ENCODE data around the gene ACTA2. TPM values are rescaled to one million over a fixed set of nuclear protein-coding genes. Genes with fewer than 3 reads are reported as not detected.
"Not testable (repeated sequence)": the region's sequence is repeated elsewhere in the genome, so short reads cannot be mapped to it uniquely, and the experiment has no call there.

ACTA2 gene
- total RNA-seq, 2 donors from 2014 or later, result 14.6 to 29.6 TPM

DNA sequence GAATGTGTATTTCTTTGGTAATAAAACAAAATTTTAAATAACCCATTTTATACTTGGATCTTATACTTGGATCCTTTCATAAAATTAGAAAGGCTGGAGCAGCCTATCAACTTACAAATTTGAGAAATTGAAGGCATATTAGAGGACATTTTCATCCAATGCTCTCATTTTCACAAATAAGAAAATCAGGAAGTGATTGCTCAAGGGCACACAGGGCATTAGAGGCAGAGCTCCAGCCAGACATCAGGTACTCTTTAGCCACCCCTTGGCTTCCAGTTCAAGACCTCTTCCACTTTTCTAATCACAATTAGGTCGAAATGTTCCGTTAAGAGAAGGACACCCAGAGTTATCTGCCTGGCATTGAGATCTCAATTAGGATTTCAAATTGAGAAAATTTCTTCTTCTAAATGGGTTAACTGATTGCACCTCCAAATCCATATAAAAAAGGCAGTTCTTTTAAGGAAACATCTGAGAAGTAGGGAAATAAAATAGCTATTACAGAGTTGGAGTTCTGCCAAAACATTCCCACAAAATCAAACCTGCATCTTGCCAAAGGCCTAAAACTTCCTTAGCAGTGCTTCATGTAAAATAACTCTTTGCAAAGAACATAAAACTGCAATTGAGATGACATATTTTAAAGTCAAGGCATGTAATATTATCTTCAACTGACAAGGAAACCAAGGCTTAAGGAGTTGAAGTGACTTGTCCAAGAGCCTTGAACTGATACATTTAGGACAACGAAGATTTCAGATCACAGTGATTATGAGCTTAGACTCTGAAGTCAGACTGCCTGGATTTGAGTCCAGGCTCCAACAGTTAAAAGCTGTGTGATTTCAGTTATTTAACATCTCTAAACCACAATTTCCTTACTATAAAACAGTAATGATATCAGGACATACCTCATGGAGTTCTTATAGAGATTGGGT lies 2.4 kb downstream of the ACTA2 start:
- H3K9me3 Mint-ChIP-seq, result no peaks in the 10 kb centered on the region
- H3K27ac Mint-ChIP-seq, result no peak overlapping the region
- H3K4me3 Mint-ChIP-seq, result no peak overlapping the region
- no peaks in the 10 kb centered on the region for H3K4me1 Mint-ChIP-seq
- ATAC-seq (replicated peaks), result no peak
- H3K27me3 Mint-ChIP-seq, result no peaks in the 10 kb centered on the region
- H3K36me3 Mint-ChIP-seq (ENCODE audit: low read depth), result peaks cover 10% of the 10 kb centered on the region

- no peaks in the 10 kb centered on the region for H3K27me3 Mint-ChIP-seq
- no peaks in the 10 kb centered on the region for H3K4me1 Mint-ChIP-seq
- peaks cover 10% of the 10 kb centered on the region for H3K36me3 Mint-ChIP-seq (ENCODE audit: low read depth)
- ATAC-seq (replicated peaks), result no peak
- H3K9me3 Mint-ChIP-seq, result no peaks in the 10 kb centered on the region
- H3K4me3 Mint-ChIP-seq, result no peak overlapping the region
- H3K27ac Mint-ChIP-seq, result no peak overlapping the region
Measured at GRCh38 chr10:88949051-88949450, 3.5 kb downstream of the ACTA2 start.

DNA sequence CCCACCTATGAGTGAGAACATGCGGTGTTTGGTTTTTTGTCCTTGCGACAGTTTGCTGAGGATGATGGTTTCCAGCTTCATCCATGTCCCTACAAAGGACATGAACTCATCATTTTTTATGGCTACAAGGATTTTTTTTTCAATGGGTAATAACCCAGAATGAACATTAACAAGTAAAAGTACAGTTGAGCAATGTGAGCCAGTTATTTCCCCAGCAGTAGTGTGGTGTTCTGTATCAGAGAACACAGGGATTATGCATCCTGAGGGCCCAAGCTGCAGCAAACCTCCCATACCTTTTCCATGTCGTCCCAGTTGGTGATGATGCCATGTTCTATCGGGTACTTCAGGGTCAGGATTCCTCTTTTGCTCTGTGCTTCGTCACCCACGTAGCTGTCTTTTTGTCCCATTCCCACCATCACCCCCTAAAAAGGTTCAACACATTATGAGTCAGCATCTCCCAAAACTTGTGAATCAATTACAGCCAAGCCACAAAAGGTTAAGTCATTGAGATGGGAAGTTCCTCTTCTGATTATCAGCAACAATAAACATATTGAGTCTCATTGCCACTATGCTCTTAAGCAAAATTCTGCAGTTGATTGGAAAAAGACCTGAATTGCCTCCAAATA lies 5.5 kb downstream of the ACTA2 start:
- Mint-ChIP-seq H3K4me1 (no peaks in the 10 kb centered on the region), H3K27me3 (no peaks in the 10 kb centered on the region), H3K9me3 (no peaks in the 10 kb centered on the region), H3K36me3 (ENCODE audit: low read depth) (peaks cover 10% of the 10 kb centered on the region), H3K4me3 (no peak overlapping the region), H3K27ac (no peak overlapping the region)
- no peak for ATAC-seq (replicated peaks)

DNA sequence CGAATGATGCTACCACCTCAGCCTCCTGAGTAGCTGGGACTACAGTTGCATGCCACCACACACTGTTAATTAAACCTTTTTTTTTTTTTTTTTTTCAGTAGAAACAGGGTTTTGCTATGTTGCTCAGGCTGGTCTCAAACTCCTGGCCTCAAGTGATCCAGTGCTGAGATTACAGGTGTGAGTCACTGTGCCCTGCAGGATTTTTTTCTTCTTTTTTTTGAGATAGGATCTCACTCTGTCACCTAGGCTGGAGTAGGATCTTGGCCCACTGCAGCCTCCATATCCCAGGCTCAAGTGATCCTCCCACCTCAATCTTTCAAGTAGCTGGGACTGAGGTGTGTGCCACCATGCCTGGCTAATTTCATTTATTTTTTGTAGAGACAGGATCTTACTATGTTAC lies 6.4 kb downstream of the ACTA2 start:
- no peak for ATAC-seq (replicated peaks)
- no peaks in the 10 kb centered on the region for H3K4me1 Mint-ChIP-seq
- H3K4me3 Mint-ChIP-seq, result no peak overlapping the region
- H3K9me3 Mint-ChIP-seq, result no peaks in the 10 kb centered on the region
- no peaks in the 10 kb centered on the region for H3K27me3 Mint-ChIP-seq
- no peak overlapping the region for H3K27ac Mint-ChIP-seq
- peaks cover 5% of the 10 kb centered on the region for H3K36me3 Mint-ChIP-seq (ENCODE audit: low read depth)

DNA sequence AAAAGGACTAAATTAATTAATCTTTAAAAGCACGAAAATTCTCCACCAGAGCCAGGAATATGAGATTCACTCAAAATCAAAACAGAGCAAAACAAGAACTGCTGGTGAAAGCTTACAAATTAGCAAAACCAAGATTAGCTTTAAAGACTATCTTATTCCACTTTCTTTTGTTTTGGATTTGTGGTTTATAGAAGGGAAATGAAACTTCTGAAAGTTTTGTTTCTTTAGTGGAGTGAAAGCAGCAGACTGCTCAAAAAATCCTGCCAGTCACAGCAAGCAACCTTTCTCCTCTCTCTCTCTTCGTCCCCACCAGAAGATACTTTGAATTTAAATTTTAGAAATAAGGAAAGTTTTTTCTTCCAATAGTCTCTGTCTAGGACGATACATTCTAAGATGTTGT lies 7.8 kb downstream of the ACTA2 start:
- no peak overlapping the region for H3K27ac Mint-ChIP-seq
- no peaks in the 10 kb centered on the region for H3K9me3 Mint-ChIP-seq
- peak; percentile 18 for ATAC-seq (replicated peaks)
- H3K36me3 Mint-ChIP-seq (ENCODE audit: low read depth), result peaks cover 8% of the 10 kb centered on the region
- no peak overlapping the region for H3K4me3 Mint-ChIP-seq
- no peaks in the 10 kb centered on the region for H3K27me3 Mint-ChIP-seq
- H3K4me1 Mint-ChIP-seq, result no peaks in the 10 kb centered on the region

DNA sequence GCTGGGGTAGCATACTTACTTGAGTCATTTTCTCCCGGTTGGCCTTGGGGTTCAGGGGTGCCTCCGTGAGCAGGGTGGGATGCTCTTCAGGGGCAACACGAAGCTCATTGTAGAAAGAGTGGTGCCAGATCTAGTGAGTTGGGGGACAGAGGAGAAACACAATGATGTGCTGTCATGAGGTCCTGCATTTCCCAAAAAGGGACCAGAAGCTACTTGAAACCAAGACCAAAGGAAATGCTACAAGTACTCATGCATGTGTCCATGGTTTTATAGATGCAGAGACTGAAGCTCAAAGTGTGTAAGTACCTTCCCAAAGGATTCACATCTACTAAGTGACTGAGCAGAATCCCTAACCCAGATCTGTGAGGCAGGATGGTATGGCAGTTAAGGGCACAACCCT lies 8.8 kb downstream of the ACTA2 start:
- H3K9me3 Mint-ChIP-seq, result no peaks in the 10 kb centered on the region
- H3K4me3 Mint-ChIP-seq, result no peak overlapping the region
- H3K4me1 Mint-ChIP-seq, result no peaks in the 10 kb centered on the region
- no peaks in the 10 kb centered on the region for H3K27me3 Mint-ChIP-seq
- no peak for ATAC-seq (replicated peaks)
- H3K27ac Mint-ChIP-seq, result no peak overlapping the region
- peaks cover 18% of the 10 kb centered on the region for H3K36me3 Mint-ChIP-seq (ENCODE audit: low read depth)

GRCh38 chr10:88941026-88941425 lies 11.5 kb downstream of the ACTA2 start:
- Mint-ChIP-seq H3K9me3 (no peaks in the 10 kb centered on the region), H3K4me3 (no peak overlapping the region), H3K27me3 (no peaks in the 10 kb centered on the region), H3K36me3 (ENCODE audit: low read depth) (peaks cover 35% of the 10 kb centered on the region), H3K4me1 (no peaks in the 10 kb centered on the region), H3K27ac (no peak overlapping the region)
- ATAC-seq (replicated peaks), result no peak

- H3K36me3 Mint-ChIP-seq (ENCODE audit: low read depth), result peaks cover 35% of the 10 kb centered on the region
- no peak overlapping the region for H3K4me3 Mint-ChIP-seq
- ATAC-seq (replicated peaks), result no peak
- no peaks in the 10 kb centered on the region for H3K9me3 Mint-ChIP-seq
- H3K27ac Mint-ChIP-seq, result no peak overlapping the region
- H3K27me3 Mint-ChIP-seq, result no peaks in the 10 kb centered on the region
- peaks cover 10% of the 10 kb centered on the region for H3K4me1 Mint-ChIP-seq
Measured at GRCh38 chr10:88938938-88939337, 13.6 kb downstream of the ACTA2 start.

DNA sequence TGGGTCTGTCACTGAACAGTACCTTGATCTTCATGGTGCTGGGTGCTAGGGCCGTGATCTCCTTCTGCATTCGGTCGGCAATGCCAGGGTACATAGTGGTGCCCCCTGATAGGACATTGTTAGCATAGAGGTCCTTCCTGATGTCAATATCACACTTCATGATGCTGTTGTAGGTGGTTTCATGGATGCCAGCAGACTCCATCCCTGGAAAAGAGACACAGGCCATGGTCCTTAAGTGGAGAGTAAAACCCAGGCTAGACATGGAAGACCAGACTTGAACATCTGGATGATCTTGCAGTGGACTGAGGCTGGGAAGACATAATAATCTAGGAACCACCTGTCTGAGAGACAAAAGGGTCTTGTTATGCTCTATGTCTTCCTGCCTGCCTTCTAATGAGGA lies 14.5 kb downstream of the ACTA2 start:
- peaks cover 35% of the 10 kb centered on the region for H3K36me3 Mint-ChIP-seq (ENCODE audit: low read depth)
- no peaks in the 10 kb centered on the region for H3K27me3 Mint-ChIP-seq
- no peak for ATAC-seq (replicated peaks)
- peak overlapping the region; percentile 36 for H3K27ac Mint-ChIP-seq
- H3K4me1 Mint-ChIP-seq, result peaks cover 10% of the 10 kb centered on the region
- no peaks in the 10 kb centered on the region for H3K9me3 Mint-ChIP-seq
- H3K4me3 Mint-ChIP-seq, result no peak overlapping the region

DNA sequence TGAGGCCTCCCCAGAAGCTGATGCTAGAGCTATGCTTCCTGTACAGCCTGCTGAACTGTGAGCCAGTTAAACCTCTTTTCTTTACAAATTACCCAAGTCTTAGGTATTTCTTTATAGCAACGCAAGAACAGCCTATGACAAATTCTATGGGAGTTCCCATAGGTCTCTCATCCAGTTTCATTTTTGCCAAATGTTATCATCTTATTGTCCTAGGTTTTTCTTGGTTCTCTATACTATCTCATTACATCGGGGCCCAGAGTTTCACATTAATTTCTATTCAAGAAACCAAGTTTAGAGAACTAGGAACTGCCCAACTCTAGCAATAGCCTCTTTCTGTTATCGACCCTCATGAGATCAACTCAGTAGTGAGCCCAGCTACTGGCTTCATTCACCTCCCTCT lies 15.9 kb downstream of the ACTA2 start:
- Mint-ChIP-seq H3K27ac (no peak overlapping the region), H3K36me3 (ENCODE audit: low read depth) (peaks cover 35% of the 10 kb centered on the region), H3K4me1 (peaks cover 10% of the 10 kb centered on the region), H3K4me3 (no peak overlapping the region), H3K27me3 (no peaks in the 10 kb centered on the region), H3K9me3 (no peaks in the 10 kb centered on the region)
- ATAC-seq (replicated peaks), result no peak

GRCh38 chr10:88934900-88935672 lies 17.5 kb downstream of the ACTA2 start:
- Mint-ChIP-seq H3K27me3 (no peaks in the 10 kb centered on the region), H3K4me3 (peak overlapping the region; percentile 47), H3K27ac (peak overlapping the region; percentile 12), H3K36me3 (ENCODE audit: low read depth) (peaks cover 30% of the 10 kb centered on the region), H3K9me3 (no peaks in the 10 kb centered on the region), H3K4me1 (peaks cover 10% of the 10 kb centered on the region)
- ATAC-seq (replicated peaks), result peak; percentile 81

DNA sequence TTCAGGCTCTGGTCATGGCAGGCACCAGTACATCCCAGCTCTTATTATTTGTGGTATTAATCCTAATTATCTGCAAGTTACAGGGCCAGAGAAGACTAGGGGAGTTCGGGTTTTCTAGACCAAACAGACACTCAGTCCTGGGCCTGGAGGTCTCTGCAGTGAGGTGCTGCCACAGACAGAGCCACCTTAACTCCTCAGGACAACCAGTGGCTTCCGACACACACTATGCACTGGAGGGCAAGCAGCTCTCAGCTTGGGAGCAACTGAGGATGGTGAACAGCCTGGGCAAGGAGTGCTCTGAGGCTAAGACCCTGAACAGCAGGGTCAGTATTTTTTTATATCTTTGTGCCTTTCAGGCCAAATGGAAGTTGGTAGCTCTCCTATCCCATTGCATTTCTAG lies 19.0 kb downstream of the ACTA2 start:
- Mint-ChIP-seq H3K27ac (no peak overlapping the region), H3K36me3 (ENCODE audit: low read depth) (peaks cover 14% of the 10 kb centered on the region), H3K9me3 (no peaks in the 10 kb centered on the region), H3K4me3 (no peak overlapping the region), H3K4me1 (peaks cover 10% of the 10 kb centered on the region), H3K27me3 (no peaks in the 10 kb centered on the region)
- ATAC-seq (replicated peaks), result no peak

GRCh38 chr10:88932539-88933256 lies 19.9 kb downstream of the ACTA2 start:
- no peak overlapping the region for H3K27ac Mint-ChIP-seq
- peaks cover 13% of the 10 kb centered on the region for H3K36me3 Mint-ChIP-seq (ENCODE audit: low read depth)
- peaks cover 10% of the 10 kb centered on the region for H3K4me1 Mint-ChIP-seq
- peak; percentile 80 for ATAC-seq (replicated peaks)
- no peaks in the 10 kb centered on the region for H3K27me3 Mint-ChIP-seq
- H3K4me3 Mint-ChIP-seq, result no peak overlapping the region
- H3K9me3 Mint-ChIP-seq, result no peaks in the 10 kb centered on the region

- H3K9me3 Mint-ChIP-seq; H3K27me3 Mint-ChIP-seq; H3K4me3 Mint-ChIP-seq; H3K27ac Mint-ChIP-seq; ATAC-seq (replicated peaks): not testable (repeated sequence)
- peaks cover 20% of the 10 kb centered on the region for H3K36me3 Mint-ChIP-seq (ENCODE audit: low read depth)
- peaks cover 10% of the 10 kb centered on the region for H3K4me1 Mint-ChIP-seq
Measured at GRCh38 chr10:88932029-88932428, 20.5 kb downstream of the ACTA2 start.

Data from activated T-helper 17 cell treated with anti-CD3 and anti-CD28 coated beads, Interleukin-2, amount 50 U/mL, for 72 hours (primary cell).